GM18511 (cell line): ENCODE results near the gene SNCG.

ENCODE experiments used
- ATAC-seq: cut with Tn5 transposase; IDR thresholded peaks from one replicate; pipeline ENCODE4 v1.9.1; 2021; ENCODE audit warnings: mild to moderate bottlenecking, moderate library complexity; ENCODE audit not compliant: unreplicated experiment

Gene SNCG

DNA sequence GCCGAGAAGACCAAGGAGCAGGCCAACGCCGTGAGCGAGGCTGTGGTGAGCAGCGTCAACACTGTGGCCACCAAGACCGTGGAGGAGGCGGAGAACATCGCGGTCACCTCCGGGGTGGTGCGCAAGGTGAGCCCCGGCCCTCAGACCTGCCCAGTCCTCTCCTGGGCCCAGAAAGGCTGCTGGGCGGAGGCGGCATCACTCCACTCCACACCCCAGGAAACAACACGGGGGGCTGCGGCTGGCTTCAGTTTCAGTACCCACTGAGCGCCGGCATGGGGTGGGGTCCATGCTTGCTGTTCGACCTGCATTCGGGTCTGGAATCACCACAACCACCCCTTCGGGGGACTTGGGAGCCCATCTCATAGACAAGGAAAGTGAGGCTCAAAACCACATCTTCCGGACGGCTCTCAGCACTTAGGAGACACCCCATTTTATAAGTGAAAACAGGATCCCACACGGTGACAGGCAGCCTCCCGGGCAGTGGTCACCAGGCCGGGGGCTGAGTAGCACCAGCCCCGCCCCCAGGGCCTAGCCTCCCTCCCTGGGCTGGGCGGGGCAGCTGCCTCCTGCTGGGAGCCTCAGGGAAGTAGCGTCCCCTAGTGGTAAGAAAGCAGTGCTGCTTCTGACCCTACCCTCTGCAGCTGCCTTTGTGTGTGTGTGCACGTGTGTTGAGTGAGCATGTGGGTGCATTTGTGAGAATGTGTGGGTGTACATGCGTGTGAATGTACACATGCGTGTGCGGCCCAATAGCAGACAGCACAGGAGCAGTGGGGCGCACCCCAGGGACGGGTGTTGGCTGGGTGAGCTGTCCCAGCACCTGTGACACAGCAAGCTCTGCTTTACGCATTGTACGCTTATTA is 1.8 kb downstream of the SNCG start:
- ATAC-seq = peak; percentile 72

- ATAC-seq = no peak
Measured at GRCh38 chr10:86960863-86961434, 2.5 kb downstream of the SNCG start.

- no peak for ATAC-seq
Measured at GRCh38 chr10:86961481-86962091, 3.2 kb downstream of the SNCG start.

- ATAC-seq = no peak
Measured at GRCh38 chr10:86962136-86962980, 4.0 kb downstream of the SNCG start.

- ATAC-seq = no peak
Measured at GRCh38 chr10:86962981-86963310, 4.5 kb downstream of the SNCG start.

DNA sequence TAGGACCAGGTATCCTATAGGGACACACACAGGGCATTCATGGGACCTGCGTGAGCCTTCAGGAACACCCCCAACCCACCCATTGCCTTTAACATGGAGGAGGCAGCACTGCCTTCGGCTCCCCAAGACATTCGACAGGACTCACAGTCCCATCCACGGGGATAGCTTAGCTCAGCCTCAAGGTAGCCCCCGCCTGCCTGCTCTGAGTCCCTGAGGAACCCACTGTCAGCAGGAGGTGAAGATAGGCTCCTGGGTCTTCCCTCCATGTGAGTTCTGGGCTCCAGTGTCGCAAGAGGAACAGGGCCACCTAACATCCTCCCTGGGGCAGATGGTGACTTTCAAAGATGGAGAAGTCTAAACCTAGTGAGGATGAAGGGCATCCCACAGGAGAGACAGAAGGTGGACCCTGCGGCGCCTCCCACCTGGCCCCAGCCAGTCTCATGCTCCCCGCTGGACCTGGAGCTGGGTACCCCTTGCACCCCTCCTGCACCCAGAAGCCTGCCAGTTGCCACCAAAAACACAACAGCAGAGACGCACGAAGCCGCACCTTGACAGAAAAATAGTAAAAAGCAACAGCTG is 5.0 kb downstream of the SNCG start:
- no peak for ATAC-seq

DNA sequence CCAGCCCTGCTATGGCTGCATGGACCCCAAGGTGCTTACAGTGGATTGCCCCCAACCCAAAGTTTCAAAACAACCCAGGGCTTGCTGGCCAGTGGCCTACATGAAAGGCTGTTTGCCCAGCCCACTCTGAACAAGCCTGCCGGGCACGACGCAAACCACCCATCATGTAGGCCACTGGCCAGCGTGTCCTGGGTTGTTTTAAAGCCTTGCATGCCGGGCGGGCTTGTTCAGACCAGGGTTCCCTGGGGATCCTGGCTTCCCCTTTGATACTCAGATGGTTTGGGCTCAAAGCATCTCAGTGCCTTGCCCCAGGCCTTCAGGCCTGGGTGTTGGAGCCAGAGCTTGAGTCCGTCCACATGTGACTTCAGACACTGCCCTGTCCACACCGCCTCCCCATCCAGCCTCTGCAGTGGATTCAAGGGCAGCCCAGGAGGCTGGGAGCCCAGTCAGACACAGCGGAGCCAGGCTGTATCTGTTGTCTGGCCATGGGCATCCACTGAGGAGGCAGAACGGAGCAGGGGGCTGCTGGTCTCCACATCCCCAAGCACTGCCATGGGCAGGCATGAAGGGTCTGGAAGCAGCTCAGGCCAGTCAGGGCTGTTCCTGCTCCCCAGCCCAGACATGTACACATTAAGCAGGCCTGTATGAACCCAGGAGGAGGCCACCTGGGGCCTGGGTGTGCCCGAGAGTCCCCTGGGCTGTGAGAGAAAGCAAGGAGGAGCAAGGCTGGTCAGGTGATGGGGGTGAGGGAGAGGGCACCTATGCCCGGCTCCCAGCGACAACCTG is 5.9 kb downstream of the SNCG start:
- no peak for ATAC-seq

DNA sequence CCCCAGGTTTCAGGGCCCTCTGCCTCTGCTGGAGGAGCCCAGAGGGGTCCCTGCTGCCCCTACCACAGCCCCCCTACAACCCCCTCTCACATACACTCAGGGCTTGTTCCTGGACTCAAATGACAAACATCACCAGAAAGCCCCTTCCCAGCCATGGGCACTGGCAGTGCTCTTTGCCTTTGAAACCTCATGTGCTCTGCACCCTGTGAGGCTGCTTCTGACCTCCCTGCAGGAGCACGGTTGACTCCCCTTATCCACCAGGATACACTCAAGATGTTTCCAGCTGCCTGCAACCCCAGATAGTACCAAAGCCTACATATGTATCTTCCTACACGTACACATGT is 6.4 kb downstream of the SNCG start:
- no peak for ATAC-seq

GRCh38 chr10:86965986-86966654 is 7.7 kb downstream of the SNCG start:
- ATAC-seq = peak; percentile 47

DNA sequence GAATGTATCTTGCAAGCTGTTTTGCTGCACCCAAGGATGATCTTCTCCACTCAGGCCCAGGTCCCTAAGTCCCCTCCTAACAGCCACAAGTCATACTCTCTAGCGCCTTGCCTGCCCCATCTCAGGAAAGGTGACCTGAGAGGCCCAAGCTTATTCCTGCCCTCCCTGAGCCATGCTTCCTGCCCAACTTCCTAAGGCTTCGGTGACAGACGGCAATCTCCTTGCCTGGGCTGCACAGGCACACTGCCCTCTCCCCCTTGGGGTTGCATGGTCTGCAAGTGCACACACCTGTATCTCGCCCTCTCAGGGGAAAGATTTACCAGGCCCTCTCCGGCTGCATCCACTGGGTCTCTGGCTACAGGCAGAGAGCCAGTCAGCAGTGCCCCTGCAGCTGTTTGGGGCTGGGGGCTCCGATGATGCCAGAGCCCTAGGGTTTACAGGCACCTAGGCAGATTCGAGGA is 9.1 kb downstream of the SNCG start:
- ATAC-seq = no peak

- no peak for ATAC-seq
Measured at GRCh38 chr10:86968271-86968993, 10.0 kb downstream of the SNCG start, which contains the start of gene ADIRF. ADIRF (plus strand) TSS chr10:86968482; CDS start chr10:86968545, 63 bp downstream.

GRCh38 chr10:86968994-86969355 is 10.6 kb downstream of the SNCG start:
- ATAC-seq = no peak

- ATAC-seq = no peak
Measured at GRCh38 chr10:86969421-86970041, 11.1 kb downstream of the SNCG start.

DNA sequence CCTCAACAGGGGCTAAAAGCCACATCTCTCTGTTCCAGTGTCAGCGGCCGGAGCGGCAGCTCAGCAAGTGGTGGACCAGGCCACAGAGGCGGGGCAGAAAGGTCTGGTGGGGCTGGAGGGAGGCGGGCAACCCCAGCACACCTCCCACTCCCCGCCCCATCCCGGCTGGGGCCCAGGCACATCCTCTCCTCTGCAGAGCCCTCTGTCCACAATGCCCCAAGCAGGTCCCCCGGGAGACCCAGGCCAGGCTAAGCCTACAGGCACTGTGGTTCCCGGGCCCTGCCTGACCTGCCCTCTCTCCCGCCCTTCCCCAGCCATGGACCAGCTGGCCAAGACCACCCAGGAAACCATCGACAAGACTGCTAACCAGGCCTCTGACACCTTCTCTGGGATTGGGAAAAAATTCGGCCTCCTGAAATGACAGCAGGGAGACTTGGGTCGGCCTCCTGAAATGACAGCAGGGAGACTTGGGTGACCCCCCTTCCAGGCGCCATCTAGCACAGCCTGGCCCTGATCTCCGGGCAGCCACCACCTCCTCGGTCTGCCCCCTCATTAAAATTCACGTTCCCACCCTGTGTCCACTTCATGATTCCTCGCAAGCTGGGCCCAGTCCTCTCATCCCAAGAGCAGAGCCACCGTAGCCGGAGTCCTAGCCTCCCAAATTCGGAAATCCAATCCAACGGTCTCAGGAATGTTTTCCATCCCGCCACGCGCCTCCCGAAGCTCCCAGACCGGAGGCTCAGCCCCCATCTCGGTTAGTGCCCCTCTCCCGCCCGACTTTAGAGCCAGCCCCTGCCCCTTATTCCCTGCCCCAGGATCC is 12.0 kb downstream of the SNCG start:
- ATAC-seq = no peak

GRCh38 chr10:86970982-86971231 is 12.5 kb downstream of the SNCG start:
- ATAC-seq = peak; percentile 12

DNA sequence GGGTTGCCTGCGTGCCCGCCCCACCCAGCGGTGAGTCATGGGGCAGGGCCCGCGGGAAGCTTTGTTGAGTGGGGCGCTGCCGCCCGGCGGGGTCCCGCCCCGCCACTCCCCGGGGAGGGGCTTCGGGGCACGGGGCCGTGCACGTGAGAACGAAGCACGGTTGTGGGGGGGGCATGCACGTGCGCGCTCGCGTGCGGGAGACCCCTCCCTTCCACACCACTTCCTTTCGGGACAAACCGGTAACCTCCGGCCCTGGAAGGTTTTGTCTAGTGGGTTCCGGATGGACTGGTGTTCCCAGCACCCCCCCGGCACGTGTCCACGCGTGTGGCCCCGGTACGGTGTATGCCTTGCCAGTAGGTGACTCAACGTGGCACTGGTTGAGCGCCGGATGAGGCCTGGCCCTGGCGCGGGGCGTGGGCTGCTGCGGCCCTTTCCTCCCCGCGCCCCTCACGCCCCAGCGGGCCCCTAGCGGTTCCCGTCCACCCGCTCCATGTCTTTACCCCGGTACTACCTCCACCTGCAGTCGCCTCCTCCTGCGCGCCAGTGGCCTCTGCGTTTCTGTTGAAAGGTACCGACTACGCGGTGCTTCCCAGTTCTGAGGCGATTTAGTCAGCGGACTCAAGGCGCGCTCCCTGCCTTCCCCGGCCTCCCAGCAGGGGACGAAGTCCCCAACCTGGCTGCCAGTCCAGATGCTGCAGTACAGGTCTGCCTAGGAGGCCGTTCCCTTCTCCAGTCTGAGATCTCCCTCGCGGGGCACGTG is 13.0 kb downstream of the SNCG start:
- peak; percentile 75 for ATAC-seq
